Fibroblast of skin of abdomen (primary cell): Measurements from ENCODE around the gene SV2B.

Experiments
- DNase-seq: peaks from one replicate; pipeline ENCODE4 v3.0.0-alpha.2; 2013

The SV2B gene

DNA sequence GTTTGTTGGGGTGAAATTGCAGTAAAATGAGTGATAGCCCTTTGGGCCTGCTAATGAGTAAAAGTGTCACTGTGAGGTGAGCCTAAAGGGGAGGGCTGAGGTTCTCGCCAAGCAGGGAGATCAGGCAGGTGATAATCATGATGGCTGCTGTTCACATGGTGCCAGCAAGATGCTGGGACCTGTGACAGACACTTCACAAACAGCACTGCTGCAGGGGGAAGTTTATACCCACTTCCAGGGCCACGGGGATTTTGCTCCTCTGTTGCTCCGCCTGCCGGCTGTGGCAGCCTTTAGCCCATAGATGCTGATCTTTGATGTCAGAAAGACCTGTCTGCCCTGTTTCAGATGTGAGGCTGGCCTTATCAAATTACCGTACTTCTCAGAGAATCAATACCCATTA lies 96.7 kb downstream of the SV2B start:
- no peak for DNase-seq

DNA sequence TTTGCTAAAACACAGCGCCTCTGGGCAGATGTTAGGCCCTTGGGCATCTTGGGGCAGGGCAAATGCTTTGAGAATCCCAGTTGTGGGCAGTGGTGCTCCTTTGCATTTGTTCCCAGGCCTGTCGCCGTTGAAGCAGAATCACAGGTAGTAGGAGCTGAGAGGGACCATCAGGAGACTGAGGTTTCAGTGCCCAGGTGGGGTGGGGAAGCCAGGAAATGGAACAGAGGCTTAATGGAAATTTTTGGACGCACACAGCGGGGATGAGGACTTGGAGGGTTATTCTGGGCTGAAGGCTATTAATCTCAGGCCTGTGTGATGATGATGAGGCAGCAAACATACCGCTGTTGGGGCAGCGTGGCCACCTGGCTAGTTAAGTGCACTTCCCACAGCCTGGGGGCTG lies 99.5 kb downstream of the SV2B start:
- DNase-seq = no peak

DNA sequence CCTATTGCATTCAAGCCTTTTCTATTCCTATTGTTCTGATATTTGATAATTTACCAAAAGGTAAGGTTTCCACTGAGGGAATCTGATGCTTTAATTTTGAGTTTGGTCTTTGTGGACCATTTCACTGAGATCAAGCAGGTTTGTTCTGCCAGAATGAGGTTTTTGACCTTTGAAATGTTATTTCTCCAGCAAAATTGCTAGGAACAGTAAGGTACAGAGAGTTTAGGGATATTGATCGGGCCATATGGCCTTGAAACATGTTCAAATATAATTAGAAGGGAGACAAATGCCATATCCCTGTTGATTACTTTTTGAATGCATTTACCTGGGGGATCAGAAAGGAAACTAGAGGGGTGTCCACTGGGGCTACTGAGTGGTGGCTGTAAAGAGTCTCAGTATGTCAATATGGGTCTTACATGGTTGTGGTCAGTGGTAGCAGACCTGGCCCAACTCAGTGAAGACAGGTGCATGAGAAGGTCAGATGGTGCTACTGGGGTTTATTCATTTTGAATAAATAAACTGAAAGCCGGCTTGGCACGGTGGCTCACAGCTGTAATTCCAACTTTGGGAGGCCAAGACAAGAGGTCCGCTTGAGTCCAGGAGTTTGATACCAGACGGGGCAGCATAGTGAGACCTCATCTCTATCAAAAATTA lies 100.2 kb downstream of the SV2B start:
- DNase-seq = no peak

DNA sequence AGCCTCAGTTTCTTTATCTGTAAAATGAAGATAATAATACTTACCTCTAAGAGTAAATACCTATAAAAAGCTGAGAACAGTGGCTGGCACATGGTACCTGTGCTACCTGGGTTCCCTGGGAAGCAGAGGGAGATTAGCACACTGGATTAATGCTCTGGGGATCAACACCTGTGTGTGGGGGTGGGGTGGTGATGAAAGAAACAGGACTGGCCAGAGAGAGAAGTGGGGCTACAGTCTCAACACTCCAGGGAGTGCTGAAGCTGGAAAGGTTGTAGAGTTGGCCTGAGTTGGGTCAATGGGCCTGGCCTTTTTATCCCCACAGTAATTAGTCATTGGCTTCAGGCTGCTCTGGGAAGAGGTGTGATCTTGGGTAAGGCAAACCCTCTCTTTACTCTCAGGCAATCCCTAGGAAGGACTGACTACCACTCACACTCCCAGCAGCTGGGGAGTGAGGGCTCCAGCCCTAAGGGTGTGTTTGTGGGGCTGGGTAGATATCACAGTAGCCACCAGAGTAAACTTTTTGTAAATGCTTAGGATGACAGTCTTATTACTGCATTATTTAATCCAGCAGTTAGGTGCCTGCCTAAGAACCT lies 102.5 kb downstream of the SV2B start:
- DNase-seq = no peak

DNA sequence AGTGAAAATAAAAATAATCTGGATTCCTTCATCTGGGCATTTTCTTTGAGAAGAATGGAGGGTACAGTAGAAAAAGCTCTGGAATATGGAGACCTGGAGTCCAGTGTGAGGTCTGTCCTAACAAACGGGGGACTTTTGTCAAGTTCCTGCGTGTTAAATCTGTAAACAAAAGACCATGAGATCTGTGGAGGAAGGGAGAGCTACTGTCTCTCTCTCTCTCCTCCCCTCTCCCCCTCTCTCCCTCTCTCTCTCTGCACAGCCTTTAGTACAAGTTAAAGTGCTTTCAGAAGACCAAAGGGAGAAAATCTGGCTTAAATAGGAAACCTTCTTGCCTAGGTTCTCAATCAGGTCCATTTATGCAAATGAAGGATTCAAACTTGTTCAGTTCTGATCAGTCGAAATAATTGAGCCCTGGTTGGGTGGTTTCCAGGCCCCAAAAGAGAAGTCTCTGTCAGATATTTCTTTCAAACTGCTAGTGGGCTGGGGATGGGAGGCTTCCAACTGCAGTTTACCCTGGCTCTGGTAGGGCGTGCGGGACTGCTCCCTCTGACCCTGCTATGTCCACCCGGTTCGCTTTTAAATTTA lies 103.7 kb downstream of the SV2B start:
- no peak for DNase-seq

DNA sequence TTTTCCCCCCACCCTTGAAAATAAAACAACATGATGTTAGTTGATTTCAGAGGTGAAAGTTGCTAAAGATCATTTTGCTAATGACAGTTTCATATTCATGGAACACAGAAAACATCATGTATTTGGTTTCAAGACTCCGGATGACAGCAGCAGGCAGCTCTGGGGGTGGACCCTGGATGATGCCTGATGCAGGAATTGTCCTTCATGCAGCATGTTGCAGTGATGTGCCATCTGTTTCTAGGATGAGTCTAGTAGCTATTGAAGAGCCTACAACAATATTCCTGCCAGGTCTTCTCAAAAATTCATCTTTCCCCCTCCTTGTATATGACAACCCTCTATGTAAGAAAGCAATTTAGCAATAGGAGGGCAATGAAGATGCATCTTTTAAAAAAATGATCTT lies 108.3 kb downstream of the SV2B start:
- no peak for DNase-seq

DNA sequence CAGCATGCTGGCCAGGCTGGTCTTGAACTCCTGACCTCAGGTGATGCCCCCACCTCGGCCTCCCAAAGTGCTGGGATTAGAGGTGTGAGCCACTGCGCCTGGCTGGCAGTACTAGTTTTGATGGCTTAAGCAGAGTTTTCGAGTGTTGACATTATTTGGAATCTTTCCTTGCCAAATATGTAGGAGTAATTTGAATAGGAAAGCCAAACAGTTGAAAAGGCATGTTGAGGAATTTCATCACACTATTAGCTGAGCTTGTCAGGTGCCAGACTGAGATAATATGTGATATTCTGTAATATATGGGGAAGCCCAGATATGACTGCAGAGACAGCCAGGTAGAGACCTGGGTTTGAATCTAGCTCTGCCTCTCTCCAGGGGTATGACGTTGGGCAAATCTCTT lies 109.3 kb downstream of the SV2B start:
- no peak for DNase-seq

DNA sequence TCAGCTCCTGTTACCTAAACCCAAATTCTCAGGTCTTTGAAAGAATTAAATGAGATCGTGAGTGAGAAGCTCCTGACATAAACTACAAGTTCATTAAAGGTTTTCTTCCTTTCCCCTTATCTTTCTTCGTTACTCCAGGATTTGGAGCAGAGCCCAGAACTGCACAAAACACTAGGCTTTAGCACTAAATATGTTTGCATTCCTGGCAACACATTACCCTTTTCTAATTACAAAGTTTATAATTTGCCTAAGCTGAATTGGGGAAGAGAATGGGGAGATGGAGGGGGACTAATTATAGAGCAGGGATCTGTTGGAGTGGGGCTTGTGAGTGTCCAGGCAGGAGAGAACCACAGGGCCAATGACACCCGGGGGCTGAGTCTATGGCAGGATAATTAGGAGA lies 109.7 kb downstream of the SV2B start:
- no peak for DNase-seq

DNA sequence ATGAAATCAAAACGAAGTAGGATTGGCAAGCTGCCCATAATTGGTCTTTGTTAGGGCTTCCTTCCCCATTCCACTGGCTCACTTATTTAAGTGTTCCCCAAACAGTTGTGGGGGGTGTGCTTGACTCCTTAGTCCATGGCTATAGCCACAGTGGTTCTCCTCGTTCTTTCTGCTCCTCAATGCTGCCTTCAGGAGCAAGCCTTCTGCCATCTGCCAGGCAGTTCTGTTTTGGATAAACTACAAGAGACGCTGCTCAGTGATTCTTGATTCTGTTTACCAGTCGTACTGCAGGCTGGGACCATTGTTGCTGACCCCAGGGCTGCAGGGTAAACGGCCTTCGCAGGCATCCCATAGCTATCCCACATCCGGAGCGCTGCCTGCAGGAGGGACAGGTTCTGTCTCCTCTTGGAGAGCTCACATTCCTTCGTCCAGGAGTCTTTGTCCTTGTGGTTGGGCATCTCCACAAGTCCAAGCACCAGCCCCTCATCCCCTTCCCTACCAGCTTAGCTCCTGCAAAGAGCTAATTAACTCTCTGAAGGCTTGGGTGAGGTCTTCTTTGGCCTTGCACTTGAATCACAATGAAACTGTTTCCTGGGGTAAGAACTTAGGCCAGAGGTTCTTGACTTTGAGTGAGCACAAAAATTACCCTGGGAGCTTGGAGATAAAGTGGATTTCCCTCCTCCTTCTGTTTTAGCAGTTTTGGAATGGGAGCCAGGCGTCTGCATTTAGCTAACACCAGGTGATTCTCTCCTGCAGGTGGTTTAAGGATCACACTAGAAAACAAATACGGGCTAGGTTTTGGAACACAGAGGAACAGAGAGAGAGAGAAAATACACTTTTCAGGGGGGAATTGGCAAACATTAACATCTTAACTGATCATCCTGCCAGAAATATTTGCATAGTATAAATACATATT lies 114.9 kb downstream of the SV2B start:
- no peak for DNase-seq

DNA sequence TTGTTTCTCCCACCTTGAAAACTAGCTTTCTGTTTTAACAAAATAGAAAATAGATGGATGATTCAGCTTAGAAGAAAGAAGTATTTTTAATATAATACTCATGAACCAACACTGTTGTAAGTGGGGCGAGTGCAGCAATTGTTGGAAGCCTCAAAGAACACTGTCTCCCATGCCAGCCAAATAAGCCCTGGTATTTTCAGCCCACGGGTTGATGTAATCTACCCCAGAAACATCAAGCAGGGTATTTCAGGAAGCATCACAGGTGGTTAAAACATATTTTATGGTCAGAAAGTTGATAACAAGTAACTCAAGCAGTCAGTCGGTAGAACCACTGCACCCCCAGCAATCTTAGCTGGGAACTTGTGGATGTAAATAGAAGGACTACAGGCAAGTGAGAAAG lies 115.9 kb downstream of the SV2B start:
- DNase-seq = no peak

DNA sequence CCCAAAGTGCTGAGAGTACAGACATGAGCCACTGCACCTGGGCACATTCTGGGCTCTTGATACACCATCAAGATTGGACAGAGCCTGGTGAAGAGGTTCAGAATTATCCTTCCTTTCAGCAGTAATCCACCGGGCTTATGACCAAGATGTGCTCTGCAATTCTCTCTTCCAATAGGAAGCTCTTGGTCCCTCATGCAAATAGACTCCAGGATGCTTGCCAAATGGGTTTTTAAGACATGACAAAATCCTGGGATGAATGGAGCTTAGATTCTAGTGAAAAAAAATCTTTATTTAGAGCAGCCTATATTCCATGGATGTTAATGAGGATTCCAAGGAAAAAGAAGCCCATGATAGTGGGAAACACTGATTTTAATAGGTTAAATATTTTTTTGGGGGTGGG lies 119.1 kb downstream of the SV2B start:
- no peak for DNase-seq

DNA sequence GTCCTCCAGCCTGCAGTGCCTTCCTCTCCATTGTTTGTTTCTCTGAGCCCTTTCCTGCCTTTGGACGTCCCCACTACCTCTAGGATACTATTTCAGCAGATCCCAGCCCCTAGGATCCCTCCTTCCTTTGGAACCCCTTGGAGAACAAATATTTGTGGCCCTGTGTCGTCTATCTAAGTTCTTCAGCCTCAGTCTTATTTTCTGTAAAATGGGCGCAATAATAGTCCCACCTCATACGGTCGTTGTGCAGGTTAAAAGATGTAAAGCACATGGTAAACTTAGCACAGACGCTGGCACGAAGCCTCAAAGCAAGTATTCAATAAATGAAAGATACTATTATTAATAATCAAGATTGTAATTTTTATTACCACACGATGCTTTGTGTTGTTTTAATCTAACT lies 122.0 kb downstream of the SV2B start:
- no peak for DNase-seq

DNA sequence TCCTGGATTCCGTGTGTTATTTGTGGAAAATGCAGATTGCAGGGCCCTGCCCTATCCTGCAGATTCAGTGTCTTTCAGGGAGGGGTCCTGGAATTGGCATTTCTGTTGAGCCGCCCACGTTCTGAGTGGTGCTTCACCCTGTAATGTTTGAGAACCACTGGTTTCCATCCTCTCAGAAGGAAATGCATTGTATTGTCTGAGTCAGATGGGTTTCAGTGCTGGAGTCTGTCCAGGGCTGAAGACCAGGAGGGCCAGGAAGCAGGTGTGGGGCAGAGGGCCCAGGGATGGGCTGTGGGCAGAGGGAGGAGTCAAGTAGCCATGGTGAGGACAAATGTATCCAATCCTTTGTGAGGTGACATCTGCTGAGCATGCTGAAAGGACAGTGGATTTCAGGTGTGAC lies 123.8 kb downstream of the SV2B start:
- no peak for DNase-seq

DNA sequence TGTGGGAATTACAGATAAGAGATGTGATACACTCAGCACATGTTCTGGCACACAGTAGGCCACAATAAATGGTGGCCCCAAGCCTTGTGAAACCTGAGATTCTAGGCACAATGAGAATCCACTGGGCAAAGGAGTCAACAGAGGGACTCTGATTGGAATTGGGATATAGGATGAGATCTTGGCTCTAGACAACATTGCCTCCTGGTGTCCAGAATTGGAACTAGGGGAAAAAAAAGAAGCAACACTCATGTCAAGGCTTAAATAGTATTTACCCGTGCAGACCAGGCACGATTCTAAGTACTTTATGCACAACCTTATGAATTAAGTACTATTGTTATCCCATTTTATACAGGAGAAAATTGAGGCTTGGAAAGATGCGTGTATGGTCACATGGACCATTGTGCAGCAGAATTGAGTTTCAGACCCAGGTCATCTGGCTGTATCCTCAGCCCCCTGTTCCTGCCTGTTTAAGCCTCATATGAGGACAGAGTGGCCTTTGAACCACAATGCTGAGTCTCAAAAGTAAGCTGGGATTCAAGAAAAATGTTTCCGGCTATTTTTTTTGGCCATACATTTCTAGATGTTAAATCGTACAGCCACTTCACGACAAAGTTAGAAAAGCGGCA lies 124.8 kb downstream of the SV2B start:
- DNase-seq = peak; percentile 6

DNA sequence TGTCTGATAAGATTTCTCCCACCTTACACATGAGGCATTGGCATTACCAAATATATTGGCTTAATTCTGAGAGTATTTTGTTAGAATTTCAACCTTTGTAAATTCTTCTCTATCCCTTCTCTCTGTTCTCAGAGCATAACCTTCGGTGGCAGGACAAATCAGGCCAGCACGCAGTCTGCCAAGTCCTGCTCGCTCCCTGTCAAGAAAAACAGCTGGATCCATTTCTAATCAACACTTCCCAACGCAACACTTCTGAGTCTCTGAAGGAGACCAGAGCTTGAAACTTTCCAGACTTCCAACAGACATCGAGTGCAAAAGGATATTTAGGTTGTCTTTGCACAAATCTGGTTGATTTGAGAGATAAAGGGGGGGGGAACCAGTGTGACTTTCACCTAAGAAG lies 125.7 kb downstream of the SV2B start:
- DNase-seq = no peak

DNA sequence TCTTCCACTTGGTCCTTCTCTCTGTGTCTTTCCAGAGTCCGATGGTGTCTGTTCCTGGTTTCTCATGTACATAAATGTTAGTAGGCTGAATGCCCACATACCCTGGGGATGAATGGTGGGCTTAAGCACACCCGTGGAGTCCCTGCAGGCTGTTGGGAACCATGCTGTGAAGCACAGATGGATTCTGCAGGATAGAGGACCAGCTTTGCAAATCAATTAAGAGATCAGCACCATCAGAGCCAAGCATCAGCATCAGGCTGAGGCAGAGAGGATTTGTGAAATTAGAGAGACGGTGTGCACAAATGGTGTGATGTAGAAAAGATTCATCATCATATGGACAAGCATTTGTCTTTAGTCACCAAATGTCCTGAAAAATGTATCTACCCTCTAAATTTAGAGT lies 127.1 kb downstream of the SV2B start:
- no peak for DNase-seq

DNA sequence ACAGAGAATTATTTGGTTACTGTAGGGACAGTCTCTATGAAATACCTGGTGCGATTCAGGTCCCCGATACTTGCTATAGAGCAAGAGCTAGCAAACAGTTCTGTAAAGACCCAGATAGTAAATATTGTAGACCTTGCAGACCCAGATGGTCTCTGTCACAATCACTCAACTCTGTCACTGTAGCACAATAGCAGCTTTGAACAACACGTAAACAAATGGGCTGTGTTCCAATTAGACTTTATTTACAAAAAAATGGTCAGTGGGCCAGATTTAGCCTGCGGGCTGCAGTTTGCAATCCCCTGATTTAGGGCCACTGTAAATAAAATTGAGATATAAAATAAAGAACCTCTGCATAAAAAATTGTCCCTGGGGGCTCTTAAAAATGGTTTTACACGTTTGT lies 127.7 kb downstream of the SV2B start:
- DNase-seq = no peak

DNA sequence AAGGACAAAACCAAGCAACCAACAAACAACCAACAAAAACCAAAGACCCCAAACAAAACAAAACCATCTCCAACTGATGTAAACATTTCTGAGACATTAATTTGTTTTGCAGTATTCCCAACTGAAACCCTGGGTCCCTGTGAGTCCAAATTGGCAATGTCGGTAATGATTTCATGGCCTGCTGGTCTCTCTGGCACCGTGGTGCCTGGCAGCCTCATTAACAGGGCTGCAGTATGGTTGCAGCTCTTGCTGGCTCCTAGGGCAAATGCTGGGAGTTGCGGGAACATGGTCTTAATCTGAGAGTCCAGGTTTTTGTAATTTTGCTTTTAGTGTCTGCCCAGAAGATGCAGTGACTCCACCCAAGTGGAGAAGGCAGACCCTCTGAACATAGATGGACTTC lies 128.3 kb downstream of the SV2B start:
- no peak for DNase-seq

DNA sequence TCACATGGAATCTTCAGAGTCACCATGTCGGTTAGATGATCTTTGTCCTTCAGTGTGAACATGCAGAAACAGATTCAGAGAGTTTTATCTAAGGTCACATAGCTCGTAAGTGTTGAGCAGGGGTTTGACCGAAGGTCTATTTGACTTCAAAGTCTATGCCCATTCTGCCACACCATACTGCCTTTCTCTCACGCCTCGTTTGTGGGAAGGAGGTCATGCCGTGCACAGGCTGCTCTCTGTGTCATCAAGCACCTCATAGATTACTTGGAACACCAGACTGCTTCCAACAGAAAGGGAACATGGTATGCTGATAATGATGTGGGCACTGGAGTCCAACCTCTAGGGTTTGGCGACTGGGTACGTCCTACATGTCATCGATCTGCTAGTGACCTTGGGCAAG lies 128.8 kb downstream of the SV2B start:
- DNase-seq = no peak

DNA sequence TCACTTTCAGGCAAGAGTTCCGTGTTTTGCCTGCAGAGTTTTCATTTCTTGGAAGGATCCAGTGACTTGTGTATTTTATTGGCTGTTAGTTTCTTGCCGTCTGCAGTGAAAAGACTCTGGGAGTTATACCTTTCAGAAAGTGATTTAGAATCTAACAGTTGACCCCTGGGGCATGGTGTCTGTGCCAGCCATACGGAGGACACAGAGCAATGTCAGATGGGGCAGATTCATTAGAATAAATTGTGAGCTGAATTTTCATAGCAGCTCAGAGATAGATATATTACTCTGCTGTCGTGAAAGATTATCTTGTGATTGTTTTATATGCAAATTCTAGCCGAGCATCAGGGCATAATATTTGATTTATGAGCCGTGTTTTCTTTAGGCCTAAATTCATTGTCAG lies 131.6 kb downstream of the SV2B start:
- DNase-seq = no peak

DNA sequence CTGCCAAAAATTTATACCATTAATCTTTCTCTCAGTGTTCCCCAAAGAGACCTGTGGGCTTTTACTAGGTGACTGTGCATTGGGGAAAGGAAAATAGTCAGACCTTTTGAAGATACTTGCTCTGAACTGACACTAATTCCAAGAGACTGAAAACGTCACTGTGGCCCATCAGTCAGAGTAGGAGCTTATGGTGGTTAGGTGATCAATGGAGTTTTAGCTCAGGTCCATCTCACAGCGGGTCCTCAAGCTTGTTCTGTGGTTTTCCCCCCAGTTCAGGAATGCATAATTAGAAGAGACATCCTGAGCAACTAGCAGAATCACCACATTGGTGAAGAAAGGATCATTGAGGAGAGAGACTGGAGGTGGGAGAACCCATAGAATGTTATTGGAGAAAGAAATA lies 134.7 kb downstream of the SV2B start:
- DNase-seq = no peak

DNA sequence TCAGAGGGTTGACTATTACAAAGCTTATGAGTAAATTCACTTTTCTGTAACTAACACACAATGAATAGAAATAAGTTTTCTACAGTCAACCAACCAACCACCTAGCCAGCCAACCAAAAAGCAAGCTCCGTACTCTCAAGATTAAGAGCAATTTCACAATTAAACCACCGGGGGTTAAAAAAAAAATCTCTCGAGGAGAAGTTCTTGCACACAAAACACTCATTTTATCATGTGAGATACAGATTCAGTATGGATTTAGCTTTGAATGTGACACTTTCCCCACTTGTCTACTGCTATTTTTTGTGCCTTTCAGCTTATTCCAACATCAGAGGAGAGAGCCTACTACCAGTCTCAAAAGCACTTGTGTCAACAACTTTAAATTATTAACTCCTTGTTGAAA lies 135.3 kb downstream of the SV2B start:
- no peak for DNase-seq

DNA sequence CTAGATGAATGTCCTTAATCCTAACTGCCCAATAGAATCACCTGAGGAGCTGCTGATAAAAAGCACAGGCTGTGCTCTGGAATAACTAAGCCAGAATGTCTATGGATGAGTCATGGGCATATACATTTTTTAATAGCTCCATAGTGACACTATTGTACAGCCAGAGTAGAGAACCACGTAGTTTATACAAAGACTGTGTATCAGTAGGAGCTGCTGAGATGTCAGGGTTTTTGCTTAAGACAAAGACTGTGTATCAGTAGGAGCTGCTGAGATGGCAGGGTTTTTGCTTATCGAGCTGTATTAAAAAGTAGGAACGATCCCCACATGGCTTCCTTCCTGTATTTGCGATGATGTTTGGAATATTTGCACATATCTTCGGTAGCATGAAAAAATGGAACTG lies 137.4 kb downstream of the SV2B start:
- DNase-seq = no peak
